Endothelial cell of umbilical vein (primary cell): ENCODE results near the gene SYTL4. TPM values are rescaled to one million over a fixed set of nuclear protein-coding genes. Genes with fewer than 3 reads are reported as not detected.
A peak's percentile ranks its signal among the peaks of the same experiment; 100 is the strongest.

Experiments used
- BruUV-seq: library from RNA; stranded (reverse); fragments of 400-500 nt; replicated peaks from 2 replicates; lab custom pipeline; 2021; lab: Mats Ljungman, UMichigan
- CTCF ChIA-PET: fragments of 300-600, 350-600 bp; sonication (Branson Sonifier 250); formaldehyde crosslinking; loops from one replicate; lab custom pipeline; 2021; ENCODE audit warnings: antibody characterized with exemption, inconsistent platforms; lab: Charles Lee
- POLR2A ChIA-PET: fragments of 300-600, 350-600 bp; sonication (Branson Sonifier 250); formaldehyde crosslinking; loops from one replicate; lab custom pipeline; 2021; ENCODE audit warnings: antibody characterized with exemption, inconsistent platforms; lab: Charles Lee
- DNase-seq: peaks from one replicate; pipeline ENCODE4 v3.0.0-alpha.2; 2011; ENCODE audit warnings: low read depth, low spot score
- FAIRE-seq: peaks from 2 replicates; lab custom pipeline; 2011; peaks lifted over from hg19 to GRCh38; lab: Jason Lieb, UNC
- H2AFZ ChIP-seq: 2 replicates; pipeline ENCODE4 v1.6.0; 2012; ENCODE audit warnings: low read depth, low read length, control low read depth, inconsistent platforms
- H3K27ac ChIP-seq: 2 replicates; pipeline ENCODE4 v1.5.1; 2011; ENCODE audit warnings: low read depth, mild to moderate bottlenecking, control low read depth, low read length, moderate library complexity; ENCODE audit not compliant: insufficient read depth
- H3K27me3 ChIP-seq, 2 experiments: 2 replicates each; pipeline versions ENCODE4 v1.6.0 to v1.6.1; 2011; ENCODE audit warnings: low read length in 2 of 2, mixed read lengths in 1 of 2; ENCODE audit not compliant: control insufficient read depth in 2 of 2, insufficient read depth in 2 of 2
- H3K36me3 ChIP-seq, 2 experiments: 2 replicates in 1 of 2; 3 replicates in 1 of 2; pipeline ENCODE4 v1.5.1; 2011; ENCODE audit warnings: low read length in 2 of 2, mild to moderate bottlenecking in 1 of 2, moderate library complexity in 1 of 2; ENCODE audit not compliant: control insufficient read depth in 2 of 2, insufficient read depth in 2 of 2; ENCODE audit errors: extremely low read depth in 1 of 2
- H3K4me1 ChIP-seq: 3 replicates; pipeline ENCODE4 v1.5.1; 2011; ENCODE audit warnings: mild to moderate bottlenecking, low read length; ENCODE audit not compliant: control insufficient read depth, insufficient read depth; ENCODE audit errors: extremely low read depth
- H3K4me2 ChIP-seq: 2 replicates; pipeline ENCODE4 v1.6.1; 2011; ENCODE audit warnings: low read length, control low read depth, mixed read lengths; ENCODE audit not compliant: insufficient read depth
- H3K4me3 ChIP-seq, 3 experiments: fragments of 200-600 bp in 1 of 3; sonication (generic), shearing (Covaris generic) in 1 of 3; replicated peaks in 1 of 3; 2 replicates each; pipeline ENCODE4 v1.5.1; 2011 to 2016; ENCODE audit warnings: control low read depth in 3 of 3, low read length in 3 of 3, mild to moderate bottlenecking in 2 of 3, inconsistent platforms in 1 of 3, low read depth in 1 of 3, moderate library complexity in 1 of 3; ENCODE audit not compliant: insufficient read depth in 1 of 3
- H3K79me2 ChIP-seq: 2 replicates; pipeline ENCODE4 v1.6.0; 2012; ENCODE audit warnings: low read length, inconsistent platforms; ENCODE audit not compliant: control insufficient read depth, insufficient read depth
- H3K9ac ChIP-seq: replicated peaks from 2 replicates; pipeline ENCODE3; 2011; ENCODE audit warnings: low read length, control low read depth; ENCODE audit not compliant: insufficient read depth; ENCODE audit errors: extremely low read depth
- H3K9me1 ChIP-seq: replicated peaks from 3 replicates; pipeline ENCODE4 v1.6.0; 2011; ENCODE audit warnings: mild to moderate bottlenecking, low read length; ENCODE audit not compliant: control insufficient read depth, insufficient read depth; ENCODE audit errors: extremely low read depth
- H3K9me3 ChIP-seq: replicated peaks from 2 replicates; pipeline ENCODE4 v1.5.1; 2012; ENCODE audit warnings: low read length, inconsistent platforms; ENCODE audit not compliant: control insufficient read depth, insufficient read depth
- H4K20me1 ChIP-seq: replicated peaks from 2 replicates; pipeline ENCODE3; 2011; ENCODE audit warnings: mild to moderate bottlenecking, low read length; ENCODE audit not compliant: control insufficient read depth, insufficient read depth; ENCODE audit errors: extremely low read depth
- FOS ChIP-seq: IDR thresholded peaks from 2 replicates; pipeline ENCODE4 v1.6.1; 2011; ENCODE audit warnings: mild to moderate bottlenecking, low read length, moderate library complexity, borderline replicate concordance; ENCODE audit not compliant: insufficient read depth
- GATA2 ChIP-seq: IDR thresholded peaks from 2 replicates; pipeline ENCODE4 v1.7.0; 2011; ENCODE audit warnings: low read depth, mild to moderate bottlenecking, moderate library complexity, mixed read lengths, low read length; ENCODE audit not compliant: insufficient read length, insufficient read depth
- JUN ChIP-seq: IDR thresholded peaks from 2 replicates; pipeline ENCODE4 v1.6.1; 2011; ENCODE audit warnings: borderline replicate concordance, low read depth; ENCODE audit not compliant: insufficient read length, insufficient read depth
- MYC ChIP-seq: IDR thresholded peaks from one replicate; pipeline ENCODE4 v1.6.1; 2011; ENCODE audit warnings: mild to moderate bottlenecking, low read depth, low read length
- POLR2A ChIP-seq: IDR thresholded peaks from 2 replicates; pipeline ENCODE4 v1.6.1; 2012; ENCODE audit warnings: low read depth, mild to moderate bottlenecking, control low read depth, low read length
- dilution Hi-C: fragments of 300-500 bp; cut with MboI; formaldehyde crosslinking; loops from one replicate; pipeline ENCODE4 v1.15.0; 2019; ENCODE audit warnings: low sequenced_read_pairs; ENCODE audit not compliant: extremely low pct_ligation_motif_present
- intact Hi-C: fragments of 100-400 bp; cut with micrococcal nuclease; formaldehyde crosslinking; loops from one replicate; pipeline ENCODE4 v1.10.0; 2022
- polyA plus RNA-seq, 4 experiments: library from polyadenylated mRNA; depleted of rRNA in 3 of 4; stranded (reverse) in 3 of 4; unstranded in 1 of 4; fragments of >200 nt; gene quantifications; 2 replicates each; pipeline versions ENCODE4 v1.2.1 to v1.2.3, GENCODE V29; 2011 to 2012; ENCODE audit warnings: missing spikeins in 1 of 4
- total RNA-seq: library from RNA; stranded (reverse); gene quantifications from 2 replicates; pipeline ENCODE4 v1.2.3, GENCODE V29; 2021
- TF ChIP-seq, protein P1 (sequence below), 2 donors: IDR thresholded peaks; 1 replicate in 1 of 2; 2 replicates in 1 of 2; pipeline ENCODE4 v1.5.1; 2011; ENCODE audit warnings: low read length in 2 of 2, mild to moderate bottlenecking in 2 of 2, moderate library complexity in 2 of 2, control low read depth in 1 of 2, inconsistent platforms in 1 of 2, low read depth in 1 of 2; ENCODE audit not compliant: insufficient read depth in 1 of 2; ENCODE audit errors: extremely low read depth in 1 of 2
- TF ChIP-seq, protein P2 (sequence below): IDR thresholded peaks from 2 replicates; pipeline ENCODE4 v1.6.1; 2011; ENCODE audit not compliant: insufficient read depth, insufficient read length

SYTL4 gene
- total and polyA plus RNA-seq, 2 donors (not counting 3 experiments of a cell fraction or from before 2014, with no cell fraction given), result 25.6 to 44.1 TPM

DNA sequence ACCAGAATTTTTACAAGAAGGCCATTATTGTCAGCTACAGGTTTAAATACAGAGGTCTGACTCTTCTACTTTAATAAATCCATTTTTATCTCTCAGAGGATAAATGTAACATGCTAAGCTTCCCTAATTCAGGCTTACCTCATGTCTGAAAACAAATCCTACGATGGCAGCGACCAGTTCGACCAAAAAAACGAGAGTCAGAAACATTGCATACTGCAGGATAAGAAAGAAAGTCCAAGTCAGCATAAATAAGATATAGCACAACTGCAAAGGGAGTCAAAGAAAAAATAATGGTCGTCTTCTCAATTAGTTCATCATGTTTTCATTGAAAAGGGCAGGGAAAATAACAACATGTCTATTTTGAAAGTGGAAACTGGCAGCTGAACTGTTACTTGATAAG lies 96.9 kb downstream of the SYTL4 start:
- ChIA-PET CTCF (interaction anchor here (1.1 kb wide), 1 partner anchor 20 kb away, joined by 3 read pairs; no protein-coding TSS in a partner anchor), POLR2A (no interaction called here)
- H3K4me2 ChIP-seq, result no peak overlapping the region
- H3K9ac ChIP-seq, result no peak overlapping the region
- no peaks in the 10 kb centered on the region for H3K27me3 ChIP-seq
- peaks cover 3% of the 10 kb centered on the region for H3K79me2 ChIP-seq
- H3K9me3 ChIP-seq, result no peaks in the 10 kb centered on the region
- peaks cover 4% of the 10 kb centered on the region for H3K4me1 ChIP-seq
- TF ChIP-seq FOS, result no peak
- no peak for TF ChIP-seq POLR2A
- TF ChIP-seq, protein P1, sequence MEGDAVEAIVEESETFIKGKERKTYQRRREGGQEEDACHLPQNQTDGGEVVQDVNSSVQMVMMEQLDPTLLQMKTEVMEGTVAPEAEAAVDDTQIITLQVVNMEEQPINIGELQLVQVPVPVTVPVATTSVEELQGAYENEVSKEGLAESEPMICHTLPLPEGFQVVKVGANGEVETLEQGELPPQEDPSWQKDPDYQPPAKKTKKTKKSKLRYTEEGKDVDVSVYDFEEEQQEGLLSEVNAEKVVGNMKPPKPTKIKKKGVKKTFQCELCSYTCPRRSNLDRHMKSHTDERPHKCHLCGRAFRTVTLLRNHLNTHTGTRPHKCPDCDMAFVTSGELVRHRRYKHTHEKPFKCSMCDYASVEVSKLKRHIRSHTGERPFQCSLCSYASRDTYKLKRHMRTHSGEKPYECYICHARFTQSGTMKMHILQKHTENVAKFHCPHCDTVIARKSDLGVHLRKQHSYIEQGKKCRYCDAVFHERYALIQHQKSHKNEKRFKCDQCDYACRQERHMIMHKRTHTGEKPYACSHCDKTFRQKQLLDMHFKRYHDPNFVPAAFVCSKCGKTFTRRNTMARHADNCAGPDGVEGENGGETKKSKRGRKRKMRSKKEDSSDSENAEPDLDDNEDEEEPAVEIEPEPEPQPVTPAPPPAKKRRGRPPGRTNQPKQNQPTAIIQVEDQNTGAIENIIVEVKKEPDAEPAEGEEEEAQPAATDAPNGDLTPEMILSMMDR (IDR thresholded peaks at IDR 0.05; ENCODE audit: extremely low read depth in 1 of 2, insufficient read depth in 1 of 2, low read depth in 1 of 2, low read length in 2 of 2), result no peak
- no peak for TF ChIP-seq JUN
- no peak for TF ChIP-seq GATA2
- TF ChIP-seq, protein P2, sequence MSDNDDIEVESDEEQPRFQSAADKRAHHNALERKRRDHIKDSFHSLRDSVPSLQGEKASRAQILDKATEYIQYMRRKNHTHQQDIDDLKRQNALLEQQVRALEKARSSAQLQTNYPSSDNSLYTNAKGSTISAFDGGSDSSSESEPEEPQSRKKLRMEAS, result no peak
- TF ChIP-seq MYC, result no peak
- no peak overlapping the region for H2AFZ ChIP-seq
- peaks cover 0 to 4% of the 10 kb centered on the region in 2 experiments for H3K36me3 ChIP-seq
- H3K4me3 ChIP-seq, result peak overlapping the region in 1 of 3 experiments; percentile 69
- dilution Hi-C loops (no loop called here), intact Hi-C loops (no loop called here)
- FAIRE-seq (no peak), DNase-seq (peak; percentile 1)
- H3K9me1 ChIP-seq, result no peaks in the 10 kb centered on the region
- H3K27ac ChIP-seq, result no peak overlapping the region
- no TSS peak for BruUV-seq
- H4K20me1 ChIP-seq, result no peaks in the 10 kb centered on the region
